ENCODE measurements around the gene FGF14.

- TF ChIP-seq, protein P1, sequence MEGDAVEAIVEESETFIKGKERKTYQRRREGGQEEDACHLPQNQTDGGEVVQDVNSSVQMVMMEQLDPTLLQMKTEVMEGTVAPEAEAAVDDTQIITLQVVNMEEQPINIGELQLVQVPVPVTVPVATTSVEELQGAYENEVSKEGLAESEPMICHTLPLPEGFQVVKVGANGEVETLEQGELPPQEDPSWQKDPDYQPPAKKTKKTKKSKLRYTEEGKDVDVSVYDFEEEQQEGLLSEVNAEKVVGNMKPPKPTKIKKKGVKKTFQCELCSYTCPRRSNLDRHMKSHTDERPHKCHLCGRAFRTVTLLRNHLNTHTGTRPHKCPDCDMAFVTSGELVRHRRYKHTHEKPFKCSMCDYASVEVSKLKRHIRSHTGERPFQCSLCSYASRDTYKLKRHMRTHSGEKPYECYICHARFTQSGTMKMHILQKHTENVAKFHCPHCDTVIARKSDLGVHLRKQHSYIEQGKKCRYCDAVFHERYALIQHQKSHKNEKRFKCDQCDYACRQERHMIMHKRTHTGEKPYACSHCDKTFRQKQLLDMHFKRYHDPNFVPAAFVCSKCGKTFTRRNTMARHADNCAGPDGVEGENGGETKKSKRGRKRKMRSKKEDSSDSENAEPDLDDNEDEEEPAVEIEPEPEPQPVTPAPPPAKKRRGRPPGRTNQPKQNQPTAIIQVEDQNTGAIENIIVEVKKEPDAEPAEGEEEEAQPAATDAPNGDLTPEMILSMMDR (IDR thresholded peaks at IDR 0.05) = no peak
- no peak for TF ChIP-seq EZH2 (IDR thresholded peaks at IDR 0.05; ENCODE audit: borderline replicate concordance, insufficient read depth, low read depth, low read length, poor library complexity, severe bottlenecking)
Observed at GRCh38 chr13:102049853-102050252, 352.0 kb downstream of the FGF14 start.

All from B cell (primary cell).